Neural crest cell (in vitro differentiated cells): ENCODE measurements around the gene USP7. TPM values are rescaled to one million over a fixed set of nuclear protein-coding genes. Genes with fewer than 3 reads are reported as not detected.

Experiments used
- DNase-seq: peaks from one replicate; pipeline ENCODE4 v3.0.0; 2021; ENCODE audit warnings: low read depth, mixed read lengths, low spot score
- H3K27ac Mint-ChIP-seq: one replicate; pipeline ENCODE4 v1.8.0; 2021; ENCODE audit warnings: mild to moderate bottlenecking, mixed read lengths; ENCODE audit not compliant: unreplicated experiment
- H3K27me3 Mint-ChIP-seq: 2 replicates; pipeline ENCODE4 v1.8.0; 2021; ENCODE audit warnings: low read depth, mild to moderate bottlenecking, mixed read lengths
- H3K36me3 Mint-ChIP-seq: 2 replicates; pipeline ENCODE4 v1.8.0; 2021; ENCODE audit warnings: low read depth, mild to moderate bottlenecking, mixed read lengths
- H3K4me1 Mint-ChIP-seq: 2 replicates; pipeline ENCODE4 v1.8.0; 2021; ENCODE audit warnings: mixed read lengths
- H3K4me3 Mint-ChIP-seq: one replicate; pipeline ENCODE4 v1.8.0; 2021; ENCODE audit warnings: mild to moderate bottlenecking, mixed read lengths
- H3K9me3 Mint-ChIP-seq: 2 replicates; pipeline ENCODE4 v1.8.0; 2021; ENCODE audit warnings: mixed read lengths
- CTCF ChIP-seq: fragments of 200-600 bp; sonication (generic); conservative IDR thresholded peaks from 2 replicates; pipeline ENCODE4 v1.5.0; 2021; ENCODE audit warnings: antibody characterized with exemption, mild to moderate bottlenecking
- total RNA-seq: library from RNA; stranded (reverse); gene quantifications from 2 replicates; pipeline ENCODE4 v1.2.1, GENCODE V29; 2021

The USP7 gene
- total RNA-seq, 1 donor from 2014 or later, result 162 TPM

- H3K4me1 Mint-ChIP-seq, result peaks cover 30% of the 10 kb centered on the region
- H3K27ac Mint-ChIP-seq, result peak overlapping the region; percentile 78
- no peak for TF ChIP-seq CTCF
- H3K4me3 Mint-ChIP-seq, result no peak overlapping the region
- no peaks in the 10 kb centered on the region for H3K9me3 Mint-ChIP-seq
- H3K27me3 Mint-ChIP-seq, result no peaks in the 10 kb centered on the region
- H3K36me3 Mint-ChIP-seq, result peaks cover 32% of the 10 kb centered on the region
- DNase-seq, result no peak
These were observed 68.9 kb downstream of the USP7 start for GRCh38 chr16:8894736-8895334.

- Mint-ChIP-seq H3K9me3 (no peaks in the 10 kb centered on the region), H3K4me3 (no peak overlapping the region), H3K27me3 (no peaks in the 10 kb centered on the region), H3K27ac (peak overlapping the region; percentile 78), H3K4me1 (peaks cover 30% of the 10 kb centered on the region), H3K36me3 (peaks cover 32% of the 10 kb centered on the region)
- TF ChIP-seq CTCF, result no peak
- no peak for DNase-seq
These were observed 69.6 kb downstream of the USP7 start for GRCh38 chr16:8893976-8894690.

- Mint-ChIP-seq H3K27ac (no peak overlapping the region), H3K4me3 (peak overlapping the region; percentile 6), H3K4me1 (peaks cover 30% of the 10 kb centered on the region), H3K36me3 (peaks cover 31% of the 10 kb centered on the region), H3K9me3 (no peaks in the 10 kb centered on the region), H3K27me3 (no peaks in the 10 kb centered on the region)
- no peak for DNase-seq
- no peak for TF ChIP-seq CTCF
These were observed 70.3 kb downstream of the USP7 start for GRCh38 chr16:8893426-8893825.

GRCh38 chr16:8892101-8892575 lies 71.6 kb downstream of the USP7 start:
- no peak for DNase-seq
- H3K9me3 Mint-ChIP-seq, result no peaks in the 10 kb centered on the region
- TF ChIP-seq CTCF, result no peak
- H3K27me3 Mint-ChIP-seq, result no peaks in the 10 kb centered on the region
- H3K4me1 Mint-ChIP-seq, result peaks cover 30% of the 10 kb centered on the region
- peaks cover 28% of the 10 kb centered on the region for H3K36me3 Mint-ChIP-seq
- H3K27ac Mint-ChIP-seq, result no peak overlapping the region
- no peak overlapping the region for H3K4me3 Mint-ChIP-seq

- Mint-ChIP-seq H3K27me3 (peaks cover 7% of the 10 kb centered on the region), H3K27ac (no peak overlapping the region), H3K9me3 (no peaks in the 10 kb centered on the region), H3K4me1 (peaks cover 36% of the 10 kb centered on the region), H3K36me3 (peaks cover 31% of the 10 kb centered on the region), H3K4me3 (no peak overlapping the region)
- no peak for TF ChIP-seq CTCF
- no peak for DNase-seq
These were observed 73.2 kb downstream of the USP7 start for GRCh38 chr16:8890549-8890921.
